NCI-H524 (cell line): ENCODE results near the gene MED13L.
"Not testable (repeated sequence)": the region's sequence is repeated elsewhere in the genome, so short reads cannot be mapped to it uniquely, and the experiment has no call there.

ENCODE experiments used
- DNase-seq, 2 experiments: peaks; one replicate each; lab custom pipeline; 2025; lab: John Stamatoyannopoulos, UW

MED13L gene

GRCh38 chr12:116153113-116153512 lies 124.4 kb downstream of the MED13L start:
- no peak for DNase-seq

- DNase-seq = no peak
Observed at GRCh38 chr12:116152268-116152667, 125.2 kb downstream of the MED13L start.

- DNase-seq = no peak
Observed at GRCh38 chr12:116150452-116150851, 127.0 kb downstream of the MED13L start.

GRCh38 chr12:116150001-116150400 lies 127.5 kb downstream of the MED13L start:
- no peak for DNase-seq

GRCh38 chr12:116148844-116149243 lies 128.6 kb downstream of the MED13L start:
- no peak for DNase-seq

GRCh38 chr12:116146386-116146785 lies 131.1 kb downstream of the MED13L start:
- no peak for DNase-seq

GRCh38 chr12:116145451-116145850 lies 132.0 kb downstream of the MED13L start:
- no peak for DNase-seq

GRCh38 chr12:116144384-116144783 lies 133.1 kb downstream of the MED13L start:
- DNase-seq = no peak

- no peak for DNase-seq
Observed at GRCh38 chr12:116143909-116144308, 133.6 kb downstream of the MED13L start.

GRCh38 chr12:116142936-116143898 lies 134.3 kb downstream of the MED13L start:
- no peak for DNase-seq

GRCh38 chr12:116141833-116142162 lies 135.7 kb downstream of the MED13L start:
- no peak for DNase-seq

- peak in 1 of 2 experiments; percentile 10 for DNase-seq
Observed at GRCh38 chr12:116141110-116141832, 136.2 kb downstream of the MED13L start.

- no peak for DNase-seq
Observed at GRCh38 chr12:116140529-116140928, 137.0 kb downstream of the MED13L start.

GRCh38 chr12:116138781-116139180 lies 138.7 kb downstream of the MED13L start:
- no peak for DNase-seq

GRCh38 chr12:116138364-116138763 lies 139.1 kb downstream of the MED13L start:
- DNase-seq = no peak

- peak in 1 of 2 experiments; percentile 42 for DNase-seq
Observed at GRCh38 chr12:116137318-116137717, 140.2 kb downstream of the MED13L start.

- DNase-seq = no peak
Observed at GRCh38 chr12:116136340-116136739, 141.2 kb downstream of the MED13L start.

- peak in 1 of 2 experiments; percentile 21 for DNase-seq
Observed at GRCh38 chr12:116135209-116135930, 142.1 kb downstream of the MED13L start.

- DNase-seq = no peak
Observed at GRCh38 chr12:116133636-116134214, 143.8 kb downstream of the MED13L start.

GRCh38 chr12:116133149-116133548 lies 144.3 kb downstream of the MED13L start:
- no peak for DNase-seq

- DNase-seq = not testable (repeated sequence)
Observed at GRCh38 chr12:116131987-116132386, 145.5 kb downstream of the MED13L start.

- DNase-seq = no peak
Observed at GRCh38 chr12:116131176-116131575, 146.3 kb downstream of the MED13L start.
